Hippocampal formation (tissue), 2 donors: ENCODE results near the gene HDAC8.
"Not testable (repeated sequence)": the region's sequence is repeated elsewhere in the genome, so short reads cannot be mapped to it uniquely, and the experiment has no call there.

Experiments used
- DNase-seq, 2 donors: peaks; one replicate each; lab custom pipeline; 2025; lab: John Stamatoyannopoulos, UW

Gene HDAC8

GRCh38 chrX:72572248-72573157 is at the start of gene HDAC8:
HDAC8 (minus strand) TSS chrX:72572843; CDS start chrX:72572761, 82 bp downstream.
- DNase-seq, result peak; percentile 68 to 72

- no peak for DNase-seq
These were observed 49.2 kb upstream of the HDAC8 start for GRCh38 chrX:72621625-72622485.

GRCh38 chrX:72621163-72621562 is 48.5 kb upstream of the HDAC8 start:
- DNase-seq, result no peak

- no peak for DNase-seq
These were observed 48.0 kb upstream of the HDAC8 start for GRCh38 chrX:72620550-72621145.

- no peak for DNase-seq
These were observed 36.7 kb upstream of the HDAC8 start for GRCh38 chrX:72609313-72609712.

- no peak for DNase-seq
These were observed 32.1 kb upstream of the HDAC8 start for GRCh38 chrX:72604705-72605104.

GRCh38 chrX:72604112-72604511 is 31.5 kb upstream of the HDAC8 start:
- DNase-seq, result no peak

GRCh38 chrX:72591038-72591437 is 18.4 kb upstream of the HDAC8 start:
- DNase-seq, result not testable (repeated sequence)

- no peak for DNase-seq
These were observed 11.5 kb upstream of the HDAC8 start for GRCh38 chrX:72584163-72584562.

- no peak for DNase-seq
These were observed 3.7 kb upstream of the HDAC8 start for GRCh38 chrX:72576141-72576894.

GRCh38 chrX:72573158-72573511 is 492 bp upstream of the HDAC8 start:
- no peak for DNase-seq

GRCh38 chrX:72569786-72570185 is 2.9 kb downstream of the HDAC8 start:
- no peak for DNase-seq

GRCh38 chrX:72568406-72569092 is 4.1 kb downstream of the HDAC8 start:
- DNase-seq, result no peak

GRCh38 chrX:72566448-72566847 is 6.2 kb downstream of the HDAC8 start:
- no peak for DNase-seq

GRCh38 chrX:72559655-72560054 is 13.0 kb downstream of the HDAC8 start:
- not testable (repeated sequence) for DNase-seq

GRCh38 chrX:72554448-72555140 is 18.0 kb downstream of the HDAC8 start:
- DNase-seq, result no peak

GRCh38 chrX:72552443-72552842 is 20.2 kb downstream of the HDAC8 start:
- DNase-seq, result not testable (repeated sequence)

- no peak for DNase-seq
These were observed 26.7 kb downstream of the HDAC8 start for GRCh38 chrX:72545990-72546389.

- peak in 1 of 2 donors; percentile 27 for DNase-seq
These were observed 32.3 kb downstream of the HDAC8 start for GRCh38 chrX:72540318-72540717.

- no peak for DNase-seq
These were observed 32.8 kb downstream of the HDAC8 start for GRCh38 chrX:72539822-72540221.
